Measurements from ENCODE around the gene OMP.

GRCh38 chr11:77053217-77054015, 49.2 kb upstream of the OMP start:
- TF ChIP-seq CTCF (IDR thresholded peaks at IDR 0.05; ENCODE audit: insufficient read depth, low read length) (no peak), POLR2AphosphoS5 (IDR thresholded peaks at IDR 0.05; ENCODE audit: low read depth) (no peak)

Data from HL-60 (cell line).